Natural killer cell (primary cell): ENCODE results near the gene EBI3. TPM values are rescaled to one million over a fixed set of nuclear protein-coding genes. Genes with fewer than 3 reads are reported as not detected.

ENCODE experiments used
- ATAC-seq, 3 donors: fragments of 150-1000 bp in 2 of 3; fragments of 200-7000 bp in 1 of 3; cut with Tn5 transposase; 1 replicate in 1 of 3; 2 replicates in 2 of 3; pipeline ENCODE4 v1.10.0; 2021; ENCODE audit warnings: mild to moderate bottlenecking in 2 of 3, moderate library complexity in 2 of 3
- DNase-seq, 2 donors: peaks; one replicate each; pipeline versions ENCODE4 v3.0.0 to v3.0.0-alpha.2; 2013 to 2021; ENCODE audit warnings: mixed read lengths in 1 of 2
- H3K27ac ChIP-seq: one replicate; pipeline ENCODE4 v1.5.1; 2013; ENCODE audit warnings: mild to moderate bottlenecking, low read length
- H3K27me3 ChIP-seq: one replicate; pipeline ENCODE4 v1.6.1; 2013; ENCODE audit warnings: low read length; ENCODE audit not compliant: control insufficient read depth, insufficient read depth
- H3K36me3 ChIP-seq: one replicate; pipeline ENCODE4 v1.6.1; 2013; ENCODE audit warnings: low read length; ENCODE audit not compliant: control insufficient read depth, insufficient read depth
- H3K4me1 ChIP-seq: one replicate; pipeline ENCODE4 v1.6.1; 2013; ENCODE audit warnings: low read length; ENCODE audit not compliant: control insufficient read depth, insufficient read depth
- H3K4me3 ChIP-seq: one replicate; pipeline ENCODE4 v1.5.1; 2013; ENCODE audit warnings: low read length
- H3K9me3 ChIP-seq: one replicate; pipeline ENCODE4 v1.6.1; 2013; ENCODE audit warnings: low read length; ENCODE audit not compliant: control insufficient read depth, insufficient read depth
- H3K27ac Mint-ChIP-seq, 2 donors: one replicate each; pipeline ENCODE4 v1.8.0; 2022; ENCODE audit warnings: mild to moderate bottlenecking in 2 of 2, mixed read lengths in 2 of 2, moderate library complexity in 1 of 2
- H3K27me3 Mint-ChIP-seq, 2 donors: one replicate each; pipeline ENCODE4 v1.8.0; 2022; ENCODE audit warnings: low read depth in 2 of 2, mixed read lengths in 2 of 2
- H3K36me3 Mint-ChIP-seq: one replicate; pipeline ENCODE4 v1.8.0; 2022; ENCODE audit warnings: mixed read lengths
- H3K4me1 Mint-ChIP-seq, 2 donors: one replicate each; pipeline ENCODE4 v1.8.0; 2022; ENCODE audit warnings: mixed read lengths in 2 of 2
- H3K4me3 Mint-ChIP-seq: one replicate; pipeline ENCODE4 v1.8.0; 2022; ENCODE audit warnings: mild to moderate bottlenecking, moderate library complexity, mixed read lengths
- H3K9me3 Mint-ChIP-seq, 2 donors: one replicate each; pipeline ENCODE4 v1.8.0; 2022; ENCODE audit warnings: mixed read lengths in 2 of 2
- CTCF ChIP-seq: fragments of 200-600 bp; IDR thresholded peaks from one replicate; pipeline ENCODE4 v1.8.0; 2022; ENCODE audit warnings: antibody characterized with exemption
- WGBS: methylation state at CpG from one replicate; pipeline ENCODE4 v1.1.7; 2013; ENCODE audit warnings: missing lambda C conversion rate; ENCODE audit not compliant: insufficient coverage; 5-methylcytosine and 5-hydroxymethylcytosine counted together
- intact Hi-C: fragments of 100-400 bp; cut with micrococcal nuclease; formaldehyde crosslinking; loops from one replicate; pipeline ENCODE4 v1.14.2; 2022
- total RNA-seq, 4 donors: library from RNA; stranded (reverse); fragments of 120-200 nt in 1 of 4; gene quantifications; one replicate each; pipeline versions ENCODE4 v1.2.3 to v1.2.4, GENCODE V29; 2013 to 2022

EBI3 gene
- total RNA-seq, 3 donors from 2014 or later (not counting 1 experiment from before 2014, with no cell fraction given): not detected

DNA sequence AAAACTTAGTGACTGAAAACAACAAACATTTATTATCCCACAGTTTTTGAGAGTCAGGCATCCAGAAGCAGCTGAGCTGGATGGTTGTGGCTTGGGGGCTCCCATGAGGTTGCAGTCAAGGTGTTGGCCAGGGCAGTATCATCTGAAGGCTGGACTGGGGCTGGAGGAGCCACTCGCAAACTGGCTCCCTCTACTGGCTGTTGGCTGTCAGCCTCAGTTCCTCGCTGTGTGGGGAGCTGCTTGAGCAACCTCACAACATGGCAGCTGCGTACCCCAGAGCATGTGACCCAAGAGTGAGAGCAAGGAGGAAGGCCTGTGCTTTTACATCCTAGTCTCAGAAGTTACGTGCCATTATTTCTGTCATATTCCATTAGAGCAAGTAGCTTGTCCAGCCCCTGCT lies 27.2 kb downstream of the EBI3 start:
- DNase-seq: no peak
- Histone ChIP-seq H3K4me3 (no peak overlapping the region), H3K27ac (no peak overlapping the region), H3K4me1 (no peaks in the 10 kb centered on the region), H3K9me3 (peaks cover 8% of the 10 kb centered on the region), H3K36me3 (peaks cover 65% of the 10 kb centered on the region), H3K27me3 (no peaks in the 10 kb centered on the region)
- Mint-ChIP-seq H3K27ac (no peak overlapping the region), H3K27me3 (no peaks in the 10 kb centered on the region), H3K9me3 (no peaks in the 10 kb centered on the region), H3K36me3 (peaks cover 13% of the 10 kb centered on the region), H3K4me1 (peaks cover 0 to 8% of the 10 kb centered on the region in 2 donors), H3K4me3 (no peak overlapping the region)
- TF ChIP-seq CTCF: no peak
- ATAC-seq: no peak
- intact Hi-C loops: no loop called here
- WGBS: 98% methylated on average over 4 of the region's 4 CpGs

DNA sequence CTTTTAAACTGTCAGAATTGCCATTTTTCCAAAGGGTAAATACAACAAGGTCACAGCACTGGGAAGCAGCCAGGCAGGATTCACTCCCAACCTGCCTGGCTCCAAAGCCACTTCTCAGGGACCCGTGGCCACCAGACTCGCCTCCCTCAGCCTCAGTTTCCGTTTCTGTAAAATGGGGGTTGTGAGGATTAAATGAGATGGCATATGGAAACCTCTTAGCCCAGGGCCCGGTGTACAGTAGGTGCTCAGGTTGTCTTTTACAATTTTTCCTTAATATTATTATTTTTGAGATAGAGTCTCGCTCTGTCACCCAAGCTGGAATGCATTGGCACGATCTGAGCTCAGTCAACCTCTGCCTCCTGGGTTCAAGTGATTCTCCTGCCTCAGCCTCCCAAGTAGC lies 27.7 kb downstream of the EBI3 start:
- peaks cover 8% of the 10 kb centered on the region for H3K9me3 ChIP-seq
- Mint-ChIP-seq H3K36me3 (peaks cover 13% of the 10 kb centered on the region), H3K4me3 (no peak overlapping the region), H3K27ac (no peak overlapping the region), H3K9me3 (no peaks in the 10 kb centered on the region), H3K4me1 (peaks cover 0 to 8% of the 10 kb centered on the region in 2 donors), H3K27me3 (no peaks in the 10 kb centered on the region)
- WGBS: 80% methylated on average over 5 of the region's 6 CpGs
- TF ChIP-seq CTCF: no peak
- no peak overlapping the region for H3K4me3 ChIP-seq
- DNase-seq (no peak), ATAC-seq (no peak)
- H3K27ac ChIP-seq: no peak overlapping the region
- intact Hi-C loops: no loop called here
- H3K4me1 ChIP-seq: no peaks in the 10 kb centered on the region
- H3K36me3 ChIP-seq: peaks cover 65% of the 10 kb centered on the region
- no peaks in the 10 kb centered on the region for H3K27me3 ChIP-seq

DNA sequence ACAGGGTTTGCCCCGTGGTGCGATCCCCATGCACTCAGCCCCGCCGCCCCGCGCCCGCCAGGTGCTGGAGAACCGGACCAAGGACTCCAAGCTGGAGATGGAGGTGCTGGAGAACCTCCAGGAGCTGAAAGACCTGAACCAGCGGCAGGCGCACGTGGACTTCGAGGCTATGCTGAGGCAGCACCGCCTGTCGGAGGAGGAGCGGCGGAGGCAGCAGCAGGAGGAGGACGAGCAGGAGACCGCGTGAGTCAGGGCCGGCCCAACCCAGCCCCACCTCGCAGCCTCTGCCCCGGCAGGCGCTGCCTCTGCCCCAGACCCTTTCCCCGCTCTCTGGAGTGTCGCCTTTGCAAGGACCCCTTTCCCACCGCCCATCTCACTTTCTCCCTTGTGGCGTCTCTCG lies 28.9 kb downstream of the EBI3 start:
- ATAC-seq: peak in 1 of 3 donors; percentile 7

More for the DNA sequence above, 28.9 kb downstream of the EBI3 start:
- H3K27ac ChIP-seq: no peak overlapping the region
- Mint-ChIP-seq H3K36me3 (peaks cover 13% of the 10 kb centered on the region), H3K9me3 (no peaks in the 10 kb centered on the region), H3K27ac (no peak overlapping the region), H3K27me3 (no peaks in the 10 kb centered on the region), H3K4me1 (peaks cover 0 to 9% of the 10 kb centered on the region in 2 donors), H3K4me3 (no peak overlapping the region)
- peaks cover 8% of the 10 kb centered on the region for H3K9me3 ChIP-seq
- H3K27me3 ChIP-seq: no peaks in the 10 kb centered on the region
- intact Hi-C loops: no loop called here
- TF ChIP-seq CTCF: no peak
- DNase-seq: no peak
- H3K36me3 ChIP-seq: peaks cover 68% of the 10 kb centered on the region
- H3K4me3 ChIP-seq: no peak overlapping the region
- H3K4me1 ChIP-seq: peaks cover 5% of the 10 kb centered on the region
- WGBS: 94% methylated on average over 28 of the region's 28 CpGs
